Ecto neural progenitor cell (in vitro differentiated cells): ENCODE data around the gene CLK3.
"Not testable (repeated sequence)": the region's sequence is repeated elsewhere in the genome, so short reads cannot be mapped to it uniquely, and the experiment has no call there.

ENCODE experiments used
- DNase-seq: peaks from one replicate; pipeline ENCODE4 v3.0.0-alpha.2; 2018; ENCODE audit warnings: low spot score

CLK3 gene

DNA sequence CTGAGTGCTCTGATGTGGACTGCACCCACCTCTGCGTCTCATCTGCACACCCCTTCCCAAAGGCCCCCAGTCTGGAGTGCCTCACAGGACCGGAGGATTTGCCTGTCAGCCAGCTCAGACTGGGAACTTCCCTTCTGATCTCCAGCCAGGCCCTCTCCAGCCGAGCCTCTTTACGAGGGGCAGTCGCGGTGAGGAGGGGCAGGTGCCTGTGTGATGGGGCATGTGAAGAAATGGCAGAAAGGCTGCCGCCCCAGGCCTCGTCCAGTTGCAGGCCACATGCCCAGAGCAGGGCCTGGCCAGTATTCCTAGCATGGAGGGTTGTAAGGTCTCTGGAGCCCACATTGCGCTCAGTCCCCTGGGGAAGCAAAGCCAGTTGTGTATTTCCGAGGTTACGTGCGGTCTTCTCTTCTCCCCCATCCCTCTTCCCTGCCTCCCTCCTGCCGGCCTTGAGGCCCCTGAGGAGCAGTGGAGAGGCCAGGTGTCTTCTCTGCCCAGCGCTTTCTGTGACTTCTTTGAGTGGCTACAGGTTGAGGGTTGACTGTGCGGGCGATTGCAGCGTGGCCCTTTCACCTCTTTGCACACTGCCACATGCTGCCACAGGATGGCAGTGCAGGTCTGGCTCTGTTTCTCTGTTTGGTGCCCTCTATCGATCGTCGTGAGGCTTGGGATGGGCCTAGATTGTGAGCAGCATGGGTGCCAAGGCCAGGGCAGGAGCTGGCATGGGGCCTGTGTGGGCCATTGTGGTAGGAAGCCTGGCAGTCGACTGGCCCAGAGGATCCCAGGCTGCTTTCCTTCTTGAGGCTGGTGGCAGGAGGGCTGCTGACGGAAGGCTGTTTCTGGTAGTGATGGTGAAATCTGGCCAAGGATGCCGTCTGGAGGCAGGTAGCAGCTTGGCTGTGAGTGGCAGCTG, 5.3 kb downstream of the CLK3 start:
- DNase-seq: peak; percentile 83

DNA sequence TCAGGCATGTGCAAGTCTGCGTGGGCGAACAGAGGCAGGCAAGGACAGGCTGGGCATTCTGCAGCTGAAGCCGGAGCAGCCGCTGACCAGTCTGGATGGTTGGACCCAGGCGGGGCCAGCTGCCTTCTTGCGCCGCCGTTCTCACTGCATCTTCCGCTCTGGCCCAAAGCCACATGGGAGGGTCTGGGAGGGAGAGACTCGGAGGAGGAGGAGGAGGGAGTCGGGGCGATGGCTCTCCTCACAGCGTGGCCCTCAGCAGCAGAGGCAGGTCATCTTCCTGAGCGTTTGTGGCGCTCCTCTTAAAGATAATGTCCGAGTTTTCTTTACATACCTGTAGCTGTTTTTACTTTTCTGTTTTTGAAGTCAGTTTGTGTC, 5.9 kb downstream of the CLK3 start:
- no peak for DNase-seq

DNA sequence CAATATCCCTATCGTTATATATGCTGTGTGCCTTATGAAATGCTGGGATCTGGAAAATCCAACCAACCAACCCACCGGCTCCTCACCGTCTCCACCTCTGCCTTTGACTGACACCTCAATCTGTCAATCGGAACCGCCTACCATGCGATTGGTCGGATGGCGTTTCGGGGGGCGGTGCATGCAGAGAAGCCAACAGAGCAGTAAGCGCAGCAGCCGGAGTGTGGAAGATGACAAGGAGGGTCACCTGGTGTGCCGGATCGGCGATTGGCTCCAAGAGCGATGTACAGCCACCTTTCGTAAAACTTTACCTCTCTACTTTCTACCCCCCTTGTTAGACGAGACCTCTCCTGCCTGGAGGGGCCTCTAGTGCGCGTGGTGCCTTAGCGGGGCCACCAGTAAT, 6.3 kb downstream of the CLK3 start:
- DNase-seq: peak; percentile 71

DNA sequence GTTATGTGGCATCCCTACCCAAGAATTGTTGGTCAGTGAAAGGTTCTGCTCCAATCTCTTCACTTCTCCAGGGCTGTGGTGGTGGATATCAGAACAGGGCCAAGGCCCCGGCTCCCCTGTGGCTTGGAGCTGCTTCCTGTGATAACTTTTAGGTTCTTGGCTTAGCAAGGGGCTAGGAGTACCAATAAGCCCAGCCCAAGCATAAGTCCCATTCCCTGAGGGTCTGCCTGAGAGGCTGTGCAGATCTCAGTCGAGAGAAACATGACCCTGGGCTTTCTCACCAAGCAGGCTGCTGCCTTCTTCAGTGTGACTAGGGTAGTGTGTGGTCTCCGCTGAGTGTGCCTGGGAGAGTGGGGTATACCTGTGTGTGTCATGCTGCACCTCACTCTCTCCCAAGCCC, 7.1 kb downstream of the CLK3 start:
- no peak for DNase-seq

DNA sequence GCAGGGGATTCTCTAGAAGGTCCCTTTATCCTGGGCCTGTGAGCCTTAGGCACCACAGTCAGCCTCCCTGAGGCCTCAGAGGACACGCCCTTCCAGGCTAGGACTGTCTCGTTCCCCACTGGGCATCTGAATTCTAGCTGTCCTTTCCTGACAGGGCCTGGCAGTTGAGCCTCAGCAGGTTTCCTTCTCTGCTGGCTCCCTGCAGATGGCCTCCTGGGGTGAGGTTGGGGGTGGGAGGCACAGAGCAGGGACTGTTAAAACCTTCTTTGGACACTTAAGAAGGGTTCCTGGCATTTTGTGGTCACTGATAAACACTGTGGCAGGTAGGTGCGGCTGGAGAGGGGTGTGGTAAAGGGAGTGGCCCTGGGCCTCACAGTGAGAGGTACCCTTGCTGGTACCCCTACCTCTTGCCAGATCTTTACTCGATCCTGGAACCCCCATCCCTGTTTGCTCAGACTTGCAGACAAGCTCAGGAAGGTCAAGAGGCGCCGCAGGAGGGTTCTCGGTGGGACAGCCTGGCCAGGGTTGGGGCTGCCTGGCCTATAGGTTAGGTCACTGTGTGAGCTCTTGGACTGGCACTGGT, 8.5 kb downstream of the CLK3 start:
- no peak for DNase-seq

DNA sequence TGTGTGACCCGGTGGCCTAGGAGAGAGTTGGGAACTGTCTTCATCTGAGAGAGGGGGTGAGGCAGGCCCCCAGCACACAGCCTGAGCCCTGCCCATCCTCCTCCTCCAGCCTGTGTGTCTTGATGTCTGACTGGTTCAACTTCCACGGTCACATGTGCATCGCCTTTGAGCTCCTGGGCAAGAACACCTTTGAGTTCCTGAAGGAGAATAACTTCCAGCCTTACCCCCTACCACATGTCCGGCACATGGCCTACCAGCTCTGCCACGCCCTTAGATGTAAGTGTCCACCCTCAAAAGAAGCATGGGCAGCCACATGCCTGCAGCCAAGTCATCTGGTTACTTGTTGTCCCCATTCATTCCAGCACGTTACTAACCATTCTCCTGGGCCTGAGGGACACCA, 10.1 kb downstream of the CLK3 start:
- DNase-seq: no peak

DNA sequence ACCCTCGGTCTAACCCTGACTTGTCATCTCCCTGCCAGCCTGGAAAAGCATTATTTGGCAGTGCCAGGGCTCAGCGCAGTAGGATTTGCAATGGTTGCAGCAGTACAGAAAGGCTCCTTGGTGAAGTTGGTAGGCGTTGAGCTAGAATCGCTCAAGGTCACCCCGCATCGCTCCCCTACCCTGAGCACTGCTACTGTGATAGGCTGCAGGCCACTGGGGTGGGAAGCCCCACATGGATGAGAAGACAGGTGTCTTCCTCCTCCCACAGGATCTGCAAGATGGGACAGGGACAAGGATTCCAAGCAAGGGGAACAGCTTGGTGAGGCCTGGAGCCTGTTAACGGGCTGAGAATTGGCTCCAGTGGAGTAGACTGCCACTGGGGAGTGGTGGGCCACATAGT, 10.7 kb downstream of the CLK3 start:
- DNase-seq: no peak

DNA sequence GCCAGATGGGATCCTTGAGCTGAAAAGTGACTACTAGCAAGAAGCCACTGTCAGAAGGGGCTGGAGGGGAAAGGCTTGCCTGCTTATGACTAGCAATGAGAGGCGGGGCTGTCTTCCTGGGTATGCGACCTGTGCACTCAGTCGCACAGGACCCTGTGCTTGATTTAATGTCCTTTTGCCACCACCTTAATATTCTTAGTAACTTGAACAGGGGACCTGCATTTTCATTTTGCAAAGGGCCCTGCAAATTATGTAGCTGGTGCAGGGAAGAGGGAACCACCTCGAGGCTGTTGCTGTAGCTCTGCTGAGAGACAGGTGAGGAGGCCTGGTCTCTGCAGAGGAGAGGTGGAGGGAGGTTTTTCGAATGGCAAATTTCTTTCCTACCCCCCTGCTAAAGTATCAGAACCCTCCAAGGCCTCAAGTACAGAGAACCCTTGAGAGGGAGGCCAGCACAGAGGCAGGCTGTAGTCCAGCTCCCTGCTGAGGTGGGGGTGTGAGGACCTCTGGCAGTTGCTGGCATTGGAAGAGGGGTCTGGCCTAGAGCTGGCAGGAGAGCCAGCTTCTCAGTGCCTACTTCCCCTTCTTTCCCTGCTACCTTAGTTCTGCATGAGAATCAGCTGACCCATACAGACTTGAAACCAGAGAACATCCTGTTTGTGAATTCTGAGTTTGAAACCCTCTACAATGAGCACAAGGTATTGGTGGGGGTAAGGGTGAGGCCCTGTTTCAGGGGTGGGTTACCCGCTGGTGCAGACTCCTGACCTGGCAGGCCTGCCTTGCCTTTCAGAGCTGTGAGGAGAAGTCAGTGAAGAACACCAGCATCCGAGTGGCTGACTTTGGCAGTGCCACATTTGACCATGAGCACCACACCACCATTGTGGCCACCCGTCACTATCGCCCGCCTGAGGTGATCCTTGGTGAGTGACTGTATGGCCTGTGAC, 11.4 kb downstream of the CLK3 start:
- DNase-seq: no peak

DNA sequence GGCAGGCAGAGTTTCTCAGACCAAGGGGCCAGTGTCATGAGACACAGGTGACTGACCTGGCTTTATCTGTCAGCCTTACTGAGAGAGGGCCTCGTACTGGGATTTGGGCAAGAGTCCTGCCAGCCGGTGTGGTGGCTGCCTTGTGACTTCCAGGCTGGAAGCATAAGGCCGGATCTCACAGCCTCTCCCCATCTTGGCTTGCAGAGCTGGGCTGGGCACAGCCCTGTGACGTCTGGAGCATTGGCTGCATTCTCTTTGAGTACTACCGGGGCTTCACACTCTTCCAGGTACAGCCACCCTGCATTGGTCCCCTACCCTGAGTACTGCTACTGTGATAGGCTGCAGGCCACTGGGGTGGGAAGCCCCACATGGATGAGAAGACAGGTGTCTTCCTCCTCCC, 12.1 kb downstream of the CLK3 start:
- no peak for DNase-seq

DNA sequence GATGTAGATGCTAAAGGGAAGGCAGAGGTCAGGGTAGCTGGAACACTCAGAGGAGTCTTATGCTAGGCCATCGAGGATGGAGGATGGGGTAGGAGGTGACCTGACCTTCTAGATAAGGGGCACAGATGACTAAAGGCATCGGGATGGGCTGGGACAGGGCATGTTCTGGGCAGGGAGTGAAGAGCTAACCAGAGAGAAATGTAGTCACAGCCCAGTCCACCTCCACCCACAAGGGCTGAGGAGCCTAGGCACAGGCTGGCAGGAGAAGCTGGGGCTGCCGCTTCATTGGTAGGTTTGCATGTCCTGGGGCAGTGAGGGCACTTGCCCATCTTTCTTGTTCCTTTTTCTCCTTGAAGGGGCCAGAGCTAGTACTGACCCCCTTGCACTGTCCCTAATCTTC, 12.6 kb downstream of the CLK3 start:
- DNase-seq: no peak

DNA sequence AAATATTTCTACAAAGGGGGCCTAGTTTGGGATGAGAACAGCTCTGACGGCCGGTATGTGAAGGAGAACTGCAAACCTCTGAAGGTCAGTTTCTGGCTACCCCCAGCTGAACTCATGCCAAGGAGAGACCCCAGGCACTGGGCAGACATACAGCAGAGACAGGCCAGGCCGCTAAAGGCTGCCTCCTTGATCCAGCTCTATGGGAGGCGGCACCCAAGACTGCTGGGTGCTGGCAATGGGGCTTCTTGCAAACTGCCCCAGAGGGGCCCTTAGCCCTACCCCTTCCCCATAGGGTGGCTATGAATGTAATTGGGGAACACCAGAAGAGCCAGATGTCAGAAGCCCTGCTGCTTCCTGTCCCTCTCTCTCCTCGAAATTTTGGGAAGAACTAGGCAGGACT, 13.3 kb downstream of the CLK3 start:
- DNase-seq: no peak

DNA sequence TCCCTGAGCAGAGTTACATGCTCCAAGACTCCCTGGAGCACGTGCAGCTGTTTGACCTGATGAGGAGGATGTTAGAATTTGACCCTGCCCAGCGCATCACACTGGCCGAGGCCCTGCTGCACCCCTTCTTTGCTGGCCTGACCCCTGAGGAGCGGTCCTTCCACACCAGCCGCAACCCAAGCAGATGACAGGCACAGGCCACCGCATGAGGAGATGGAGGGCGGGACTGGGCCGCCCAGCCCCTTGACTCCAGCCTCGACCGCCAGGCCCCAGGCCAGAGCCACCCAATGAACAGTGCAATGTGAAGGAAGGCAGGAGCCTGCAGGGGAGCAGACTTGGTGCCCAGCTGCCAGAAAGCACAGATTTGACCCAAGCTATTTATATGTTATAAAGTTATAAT, 14.1 kb downstream of the CLK3 start:
- not testable (repeated sequence) for DNase-seq

DNA sequence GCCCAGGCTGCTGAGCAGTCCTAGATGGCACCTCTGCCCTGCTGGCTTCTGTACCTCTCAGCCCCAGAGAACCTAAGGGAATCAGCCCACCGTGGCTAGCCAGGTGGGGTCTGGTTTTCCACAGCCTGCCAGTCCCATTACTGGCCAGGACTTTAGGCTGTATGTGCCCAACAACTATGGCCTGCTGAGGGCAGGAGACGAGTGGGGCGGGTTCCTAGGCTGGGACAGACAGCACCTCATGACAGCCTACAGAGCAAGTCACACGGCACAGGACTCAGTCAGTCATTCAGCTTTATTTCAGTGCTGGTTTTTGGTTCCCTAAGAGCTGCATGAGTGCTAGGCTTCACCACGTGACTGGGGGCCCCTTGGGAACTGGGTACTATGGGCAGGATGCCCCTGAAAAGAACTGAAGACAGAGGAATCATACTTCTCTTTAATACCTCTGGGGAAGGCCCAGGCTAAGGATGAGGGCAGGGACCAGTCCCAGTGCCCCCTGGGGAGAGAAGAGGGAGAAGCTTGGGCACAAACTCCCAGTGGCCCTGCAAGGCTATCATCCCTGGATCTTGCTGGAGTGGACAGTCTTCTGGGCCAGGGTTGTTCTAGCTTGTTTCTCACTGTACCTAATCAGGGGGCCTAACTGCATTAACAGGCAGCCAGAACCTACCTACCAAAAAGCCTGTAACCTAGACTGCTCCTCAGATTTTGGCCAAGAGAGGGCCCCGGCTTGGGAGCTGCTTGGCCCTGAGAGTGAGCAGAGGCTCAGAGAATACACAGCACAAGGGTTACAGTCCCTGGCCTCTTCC, 14.8 kb downstream of the CLK3 start:
- no peak for DNase-seq

DNA sequence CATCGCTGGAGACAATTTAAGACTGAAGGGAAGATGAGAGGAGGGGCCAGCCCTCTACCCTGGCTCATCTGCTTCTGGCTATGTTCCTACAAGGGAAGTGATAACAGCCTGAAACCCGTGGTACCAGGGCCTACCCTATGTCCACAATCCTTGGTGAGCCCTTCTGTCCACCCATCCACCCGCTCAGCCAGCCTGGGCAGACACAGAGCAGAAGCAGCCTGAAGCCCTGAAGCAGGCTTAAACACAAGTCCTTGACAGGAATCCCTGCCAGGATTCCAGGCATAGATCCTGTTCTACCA, 15.4 kb downstream of the CLK3 start:
- DNase-seq: no peak

DNA sequence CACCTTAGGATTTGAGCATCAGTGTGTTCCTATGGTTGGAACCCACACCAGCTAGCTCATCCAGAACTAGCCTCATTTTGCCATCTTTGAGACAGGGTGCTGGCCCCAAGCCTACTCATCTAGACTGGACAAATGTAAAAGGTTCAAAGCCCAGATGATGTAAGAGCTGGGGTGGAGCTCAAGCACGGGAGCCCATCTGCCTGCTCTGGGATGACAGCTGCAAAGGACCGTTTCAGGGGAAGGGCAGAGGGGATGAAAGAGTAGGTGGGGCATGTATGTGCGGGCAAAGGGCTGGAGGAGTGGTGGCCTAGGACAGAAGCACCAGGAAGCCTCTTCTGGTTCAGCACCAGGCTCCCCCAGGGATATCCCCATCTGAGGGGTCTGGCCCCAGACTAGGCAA, 15.8 kb downstream of the CLK3 start:
- DNase-seq: no peak

DNA sequence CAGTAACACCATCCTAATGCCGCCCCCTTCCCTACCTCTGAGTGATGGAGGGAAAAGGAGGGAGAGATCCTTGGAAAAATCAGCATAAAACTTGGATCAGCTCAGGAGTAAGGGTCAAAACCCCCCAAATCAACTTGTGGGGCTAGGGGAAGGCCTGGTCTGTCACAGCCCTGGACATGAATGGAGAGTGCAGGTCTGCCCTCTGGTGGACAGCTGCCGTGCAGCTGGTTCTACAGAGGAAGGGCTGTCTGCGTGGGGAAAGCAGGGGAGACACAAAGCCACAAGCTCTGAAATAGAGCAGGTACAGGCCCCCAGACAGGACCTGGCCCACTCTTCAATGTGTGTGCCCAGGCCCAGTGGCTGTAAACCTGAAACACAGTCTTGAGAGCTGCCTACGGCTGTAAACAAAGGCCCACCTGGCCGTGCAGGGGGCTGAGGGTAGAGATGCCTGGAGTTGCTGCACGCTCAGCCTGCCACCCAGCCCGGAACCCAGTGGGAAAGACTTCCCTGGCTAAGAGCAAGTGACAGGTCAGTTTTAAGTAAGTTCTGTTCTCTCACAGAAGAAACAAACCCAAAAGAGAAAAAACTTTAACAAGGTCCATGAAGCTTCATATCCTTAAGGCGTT, 16.4 kb downstream of the CLK3 start:
- peak; percentile 73 for DNase-seq

DNA sequence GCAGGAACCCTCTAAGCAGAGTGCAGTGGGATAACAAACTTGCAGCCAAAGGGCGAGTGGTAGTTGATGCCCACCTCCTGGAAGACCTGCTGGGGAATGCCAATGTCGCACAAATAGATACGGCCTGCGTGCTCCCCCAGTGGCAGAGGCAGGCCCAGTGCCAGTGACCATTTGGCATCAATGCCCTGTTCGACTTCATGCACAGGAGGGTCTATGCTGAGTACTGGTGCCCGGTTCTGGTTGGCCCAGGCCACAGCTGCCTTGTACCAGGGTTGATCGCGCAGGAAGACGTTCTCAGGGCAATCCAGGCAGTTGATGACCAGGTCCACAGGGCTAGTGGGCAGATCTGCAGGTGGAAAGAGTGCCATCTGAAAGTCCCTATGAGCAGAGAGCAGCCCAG, 17.0 kb downstream of the CLK3 start:
- no peak for DNase-seq

DNA sequence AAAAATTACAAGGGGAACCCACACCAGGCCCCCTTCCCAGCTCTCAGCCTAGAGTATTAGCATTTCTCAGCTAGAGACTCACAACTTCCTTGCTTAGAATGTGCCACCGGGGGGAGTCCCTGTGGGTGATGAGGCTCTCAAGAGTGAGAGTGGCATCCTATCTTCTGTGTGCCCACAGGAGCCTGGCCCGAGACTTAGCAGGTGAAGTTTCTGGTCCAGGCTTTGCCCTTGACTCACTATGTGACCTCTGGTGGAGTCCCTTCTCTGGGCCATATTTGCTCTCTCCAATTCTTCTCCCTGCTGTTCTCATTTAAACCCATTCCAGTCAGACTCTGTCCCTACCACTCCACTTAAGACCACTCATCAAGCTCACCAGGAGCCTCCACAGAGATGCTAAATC, 18.1 kb downstream of the CLK3 start:
- no peak for DNase-seq

DNA sequence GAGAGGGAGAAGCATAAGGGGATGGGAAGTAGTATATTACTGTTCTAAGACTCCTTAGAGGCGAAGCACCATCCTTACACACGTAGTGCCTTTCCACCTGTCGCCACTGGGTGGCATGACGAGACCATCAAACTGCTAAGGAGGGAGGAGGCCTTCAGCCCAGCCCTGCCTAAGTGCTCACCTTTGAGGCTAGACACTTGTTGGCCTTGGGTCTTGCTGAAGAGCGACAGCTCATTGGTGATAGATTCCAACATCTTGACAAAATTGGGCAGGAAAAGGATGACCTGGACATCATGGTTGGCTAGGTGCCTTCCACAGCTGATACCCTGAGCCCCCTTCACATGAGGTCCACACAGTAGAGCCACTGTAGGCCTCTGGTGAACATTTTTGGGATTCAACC, 19.6 kb downstream of the CLK3 start:
- DNase-seq: peak; percentile 70

DNA sequence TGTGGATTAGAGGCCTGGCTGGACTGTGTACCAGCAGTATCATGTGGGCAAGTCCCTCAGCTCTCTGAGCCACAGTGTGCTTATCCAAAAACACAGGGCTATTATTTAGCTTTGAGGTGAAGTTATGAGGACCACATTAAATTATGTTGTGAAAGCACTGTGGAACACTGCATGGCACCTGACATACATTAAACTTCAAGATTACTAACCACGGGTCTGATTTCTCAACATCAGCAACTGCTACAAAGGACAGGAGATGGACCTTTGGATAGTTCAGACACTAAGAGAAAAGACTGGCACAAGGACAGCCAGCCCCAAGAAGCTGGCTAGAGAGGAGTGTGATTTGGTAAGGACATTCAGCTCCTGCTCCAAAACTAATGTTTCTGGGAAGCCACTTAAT, 21.3 kb downstream of the CLK3 start:
- DNase-seq: no peak

DNA sequence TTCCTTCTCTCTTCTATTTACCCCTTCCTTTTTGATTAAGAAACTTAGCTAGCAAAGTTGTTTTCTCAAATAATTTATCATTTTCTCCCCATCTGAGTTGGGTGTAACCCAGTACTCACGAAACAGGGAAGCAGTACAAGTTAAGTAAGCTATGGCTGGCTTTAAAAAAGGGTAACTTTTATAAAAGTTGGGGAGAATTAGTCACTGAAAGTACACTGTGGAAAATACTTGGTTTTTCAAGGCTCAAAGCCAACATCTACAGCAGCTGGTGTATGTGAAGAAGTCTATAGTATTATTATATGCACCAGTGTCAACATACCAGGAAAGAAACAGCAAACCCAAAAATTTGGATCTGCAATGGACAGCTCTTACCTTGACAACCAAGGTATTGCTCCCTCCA, 25.5 kb downstream of the CLK3 start:
- DNase-seq: no peak

DNA sequence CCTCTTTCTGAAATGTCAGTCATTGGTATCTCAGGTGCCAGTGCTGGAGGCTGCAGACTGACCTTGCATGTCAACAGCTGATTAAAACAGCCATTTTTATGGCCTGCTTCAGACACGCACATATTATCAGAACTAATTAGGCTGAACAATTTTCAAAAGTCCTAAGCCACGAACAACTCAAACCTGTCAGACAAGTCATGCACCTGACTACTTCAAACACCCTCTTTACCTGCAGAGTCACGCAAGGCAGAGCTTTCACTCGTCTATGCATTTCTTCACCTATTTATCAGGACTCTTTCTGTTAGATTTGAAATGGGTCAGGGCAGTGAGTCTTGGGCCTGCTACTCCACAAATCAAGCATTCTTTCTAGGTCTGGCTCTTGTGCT, 26.7 kb downstream of the CLK3 start:
- no peak for DNase-seq
